Measurements from ENCODE around the gene PDS5A. TPM values are rescaled to one million over a fixed set of nuclear protein-coding genes. Genes with fewer than 3 reads are reported as not detected.
"Not testable (repeated sequence)": the region's sequence is repeated elsewhere in the genome, so short reads cannot be mapped to it uniquely, and the experiment has no call there.

PDS5A gene
- total RNA-seq, 1 experiment from 2014 or later: 51.1 TPM

- peak; percentile 85 for DNase-seq (ENCODE audit: low read depth)
Observed at GRCh38 chr4:39970671-39971640, 6.8 kb downstream of the PDS5A start.

DNA sequence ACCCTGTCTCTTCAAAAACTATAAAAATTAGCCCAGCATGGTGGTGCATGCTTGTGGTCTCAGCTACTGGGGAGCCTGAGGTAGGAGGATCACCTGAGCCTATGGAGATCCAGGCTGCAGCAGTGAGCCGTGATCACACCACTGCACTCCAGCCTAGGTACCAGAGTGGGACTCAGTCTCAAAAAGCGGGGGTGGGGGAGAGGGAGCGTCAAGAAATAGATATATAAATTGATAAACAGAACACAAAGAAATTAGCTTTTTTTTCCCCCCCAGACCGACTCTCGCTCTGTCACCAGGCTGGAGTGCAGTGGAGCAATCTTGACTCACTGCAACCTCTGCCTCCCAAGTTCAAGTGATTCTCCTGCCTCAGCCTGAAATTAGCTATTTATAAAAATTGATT is 14.1 kb downstream of the PDS5A start:
- DNase-seq (ENCODE audit: low read depth): no peak

DNA sequence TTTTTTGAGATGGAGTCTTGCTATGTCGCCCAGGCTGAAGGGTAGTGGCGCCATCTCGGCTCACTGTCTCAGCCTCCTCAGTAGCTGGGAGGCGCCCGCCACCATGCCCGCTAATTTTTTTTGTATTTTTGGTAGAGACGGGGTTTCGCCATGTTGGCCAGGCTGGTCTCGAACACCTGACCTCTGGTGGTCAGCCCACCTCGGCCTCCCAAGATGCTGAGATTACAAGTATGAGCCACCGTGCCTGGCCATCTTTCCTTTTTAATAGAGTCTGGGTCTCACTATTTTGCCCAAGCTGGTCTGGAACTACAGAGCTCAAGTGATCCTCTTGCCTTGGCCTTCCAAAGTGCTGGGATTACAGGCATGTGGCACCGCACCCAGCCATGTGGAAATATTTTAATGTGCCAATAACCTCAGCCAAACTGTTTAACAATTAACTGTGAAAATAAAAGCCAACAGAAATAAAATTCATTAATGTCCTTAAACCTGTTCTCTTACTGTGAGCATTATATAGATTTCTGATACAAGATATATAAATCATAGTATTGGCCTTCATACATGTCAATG is 16.3 kb downstream of the PDS5A start:
- DNase-seq (ENCODE audit: low read depth): no peak

DNA sequence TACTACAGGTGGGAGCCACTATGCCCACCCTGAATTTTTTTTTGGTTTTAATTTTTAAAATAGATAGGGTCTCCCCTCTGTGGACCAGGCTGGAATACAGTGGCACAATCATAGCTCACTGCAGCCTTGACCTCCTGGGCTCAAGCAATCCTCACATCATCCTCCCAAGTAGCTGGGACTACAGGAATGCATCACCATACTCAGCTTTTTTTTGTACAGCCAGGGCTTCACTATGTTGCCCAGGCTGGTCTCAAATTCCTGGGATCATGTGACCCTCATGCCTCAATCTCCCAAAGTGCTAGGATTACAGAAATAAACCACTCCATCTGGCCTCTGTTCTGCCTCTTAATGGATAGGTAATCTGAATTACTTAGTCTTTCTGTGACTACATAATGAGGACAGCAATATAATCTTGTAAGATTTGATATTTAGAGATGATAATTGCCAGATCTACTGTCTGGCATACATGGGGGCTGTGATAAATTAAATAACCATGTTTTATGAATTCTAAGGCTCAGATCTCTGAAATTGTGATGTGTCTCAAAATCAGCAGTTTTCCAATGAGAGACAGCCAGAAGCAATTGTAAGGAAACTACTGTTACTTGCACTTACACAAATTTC is 26.7 kb downstream of the PDS5A start:
- no peak for DNase-seq (ENCODE audit: low read depth)

DNA sequence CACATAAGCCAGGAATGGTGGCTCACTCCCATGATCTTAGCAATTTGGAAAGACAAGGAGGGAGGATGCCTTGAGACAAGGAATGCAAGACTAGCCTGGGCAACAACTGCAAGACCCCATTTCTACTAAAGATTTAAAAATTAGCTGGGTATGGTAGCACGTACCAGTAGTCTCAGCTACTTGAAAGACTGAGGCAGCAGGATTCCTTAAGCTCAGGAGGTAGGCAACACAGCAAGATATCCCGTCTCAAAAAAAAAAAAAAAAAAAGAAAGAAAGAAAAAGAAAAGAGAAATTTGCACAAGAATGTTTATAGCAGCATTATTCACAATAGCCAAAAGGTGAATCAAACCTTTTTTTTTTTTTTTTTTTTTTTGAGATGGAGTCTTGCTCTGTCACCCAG is 29.7 kb downstream of the PDS5A start:
- DNase-seq (ENCODE audit: low read depth): no peak

GRCh38 chr4:39947417-39947816 is 30.3 kb downstream of the PDS5A start:
- DNase-seq (ENCODE audit: low read depth): no peak

DNA sequence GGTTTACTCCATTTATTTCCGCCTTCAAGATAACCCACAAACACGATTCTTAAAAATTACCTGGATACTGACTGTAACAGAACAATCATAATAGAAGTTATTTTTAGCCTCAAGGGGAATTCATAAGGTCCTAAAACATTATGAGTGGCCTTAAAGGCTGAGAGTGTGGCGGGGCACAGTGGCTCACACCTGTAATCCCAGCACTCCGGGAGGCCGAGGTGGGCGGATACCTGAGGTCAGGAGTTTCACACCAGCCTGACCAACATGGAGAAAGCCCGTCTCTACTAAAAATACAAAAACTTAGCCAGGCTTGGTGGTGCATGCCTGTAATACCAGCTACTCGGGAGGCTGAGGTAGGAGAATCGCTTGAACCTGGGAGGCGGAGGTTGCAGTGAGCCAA is 33.5 kb downstream of the PDS5A start:
- DNase-seq (ENCODE audit: low read depth): not testable (repeated sequence)

DNA sequence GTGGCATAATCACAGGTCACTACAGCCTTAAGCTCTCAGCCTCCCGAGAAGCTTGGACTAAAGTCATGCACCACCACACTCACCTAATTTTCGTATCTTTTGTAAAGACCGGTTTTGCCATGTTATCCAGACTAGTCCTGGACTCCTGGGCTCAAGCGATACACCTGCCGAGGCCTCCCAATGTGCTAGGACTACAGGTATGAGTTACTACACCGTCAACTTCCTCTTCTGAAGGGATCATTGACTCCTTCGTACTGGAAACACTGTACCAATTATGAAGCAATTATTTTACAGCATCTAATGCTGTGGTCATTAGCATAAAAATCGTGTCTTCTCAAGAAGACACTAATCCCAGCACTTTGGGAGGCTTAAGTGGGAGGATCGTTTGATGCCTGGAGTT is 35.2 kb downstream of the PDS5A start:
- no peak for DNase-seq (ENCODE audit: low read depth)

DNA sequence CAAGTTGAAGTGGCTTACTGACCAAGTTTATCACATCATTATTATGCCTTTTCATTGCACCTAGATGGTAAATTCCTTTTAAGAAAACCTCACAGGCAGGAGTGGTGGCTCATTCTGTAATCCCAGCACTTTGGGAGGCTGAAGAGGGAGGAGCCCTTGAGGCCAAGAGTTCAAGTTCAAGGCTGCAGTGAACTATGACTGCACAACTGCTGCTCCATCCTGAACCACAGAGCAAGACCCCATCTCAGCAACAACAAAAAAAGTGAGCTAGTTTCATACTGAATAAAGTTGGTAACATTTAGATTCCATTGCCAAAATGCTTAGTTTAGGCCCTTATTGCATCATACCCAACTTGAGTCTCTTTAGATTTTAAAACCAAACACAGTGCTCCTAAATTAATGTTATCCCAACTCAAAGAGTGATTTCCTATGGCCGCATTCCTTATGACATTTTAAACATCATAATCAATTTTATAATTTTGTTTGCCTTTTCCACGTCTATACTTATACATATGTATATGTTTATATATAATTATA is 36.0 kb downstream of the PDS5A start:
- no peak for DNase-seq (ENCODE audit: low read depth)

DNA sequence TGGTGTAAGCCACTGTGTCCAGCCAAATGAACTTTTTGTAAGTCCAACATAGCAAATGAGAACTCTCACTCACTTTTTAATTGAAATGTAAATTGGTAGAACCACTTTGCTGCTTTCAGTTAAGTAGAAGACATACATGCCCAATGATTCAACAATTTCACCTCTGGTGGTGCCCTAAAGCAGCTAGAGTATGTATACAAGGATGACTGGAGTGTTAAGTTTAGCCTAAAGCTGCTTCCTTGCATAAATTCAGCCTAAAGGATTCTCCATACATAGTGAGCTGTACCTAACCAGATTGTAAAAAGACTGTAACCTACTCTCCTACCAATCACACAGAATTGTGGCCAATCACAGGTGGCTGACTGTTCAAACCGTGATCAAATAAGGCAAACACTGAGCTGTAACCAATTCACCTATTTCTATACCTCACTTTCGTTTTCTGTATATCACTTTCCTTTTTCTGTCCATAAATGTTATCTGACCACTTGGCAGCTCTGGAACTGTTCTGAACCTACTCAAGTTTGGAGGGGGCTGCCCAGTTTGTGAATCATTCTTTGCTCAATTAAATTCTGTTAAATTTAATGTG is 39.9 kb downstream of the PDS5A start:
- no peak for DNase-seq (ENCODE audit: low read depth)

DNA sequence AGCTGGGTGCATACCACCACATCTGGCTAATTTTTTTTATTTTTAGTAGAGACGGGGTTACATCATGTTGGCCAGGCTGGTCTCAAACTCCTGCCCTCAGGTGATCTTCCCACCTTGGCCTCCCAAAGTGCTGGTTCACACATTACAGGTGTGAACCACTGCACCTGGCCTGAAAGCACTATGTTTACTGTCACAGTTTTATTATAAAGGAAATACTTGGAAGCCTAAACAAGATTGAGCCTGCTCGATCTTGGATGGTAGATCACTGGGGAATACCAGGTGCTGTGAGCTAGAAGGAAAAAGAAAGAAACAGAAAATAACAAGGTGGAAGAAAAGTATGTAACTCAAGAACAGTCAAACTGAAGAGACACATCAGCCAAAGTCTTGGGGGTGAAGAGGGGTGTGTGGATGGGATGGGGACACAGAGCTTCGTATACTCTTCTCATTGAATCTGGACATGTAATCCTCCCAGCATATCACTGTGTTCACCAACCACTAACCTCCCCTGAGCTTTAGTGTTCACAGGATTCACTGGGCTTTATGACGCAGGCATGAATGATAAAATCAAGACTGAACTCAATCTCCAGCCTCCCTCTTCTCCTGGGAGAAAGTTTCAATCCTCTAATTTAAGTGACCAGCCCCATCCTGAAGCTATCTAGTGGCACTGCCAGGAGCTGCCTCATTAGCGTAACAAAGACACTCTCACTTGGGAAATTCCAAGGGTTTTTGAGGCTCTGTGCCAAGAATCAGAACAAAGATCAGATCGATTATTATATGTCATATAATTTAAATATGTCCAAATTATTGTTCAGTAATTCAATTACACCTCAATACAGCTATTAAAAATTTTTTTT is 40.9 kb downstream of the PDS5A start:
- DNase-seq (ENCODE audit: low read depth): no peak

- DNase-seq (ENCODE audit: low read depth): peak; percentile 48
Observed at GRCh38 chr4:39933671-39934590, 43.8 kb downstream of the PDS5A start.

GRCh38 chr4:39932776-39933402 is 44.8 kb downstream of the PDS5A start:
- DNase-seq (ENCODE audit: low read depth): peak; percentile 28

DNA sequence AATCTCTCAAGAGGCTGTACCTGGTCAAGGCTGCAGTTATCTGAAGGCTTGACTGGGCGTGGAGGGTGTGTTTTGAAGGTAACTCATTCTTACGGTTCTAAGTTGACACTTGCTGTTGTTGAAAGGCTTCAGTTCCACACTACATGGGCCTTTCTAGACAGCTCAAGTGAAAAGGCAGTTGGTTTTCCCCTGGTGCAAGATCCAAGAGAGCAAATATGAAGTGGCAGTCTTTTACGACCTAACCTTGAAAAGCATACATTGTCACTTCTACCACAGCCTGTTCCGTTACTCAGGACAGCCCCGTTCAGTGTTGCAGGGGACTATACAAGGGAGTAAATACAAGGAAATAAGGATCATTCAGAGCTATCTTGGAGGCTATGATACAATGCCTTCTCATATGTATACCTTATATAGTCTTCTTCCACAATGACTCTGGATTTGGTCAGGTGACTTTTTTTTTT is 46.2 kb downstream of the PDS5A start:
- DNase-seq (ENCODE audit: low read depth): no peak

GRCh38 chr4:39928538-39928937 is 49.2 kb downstream of the PDS5A start:
- no peak for DNase-seq (ENCODE audit: low read depth)

DNA sequence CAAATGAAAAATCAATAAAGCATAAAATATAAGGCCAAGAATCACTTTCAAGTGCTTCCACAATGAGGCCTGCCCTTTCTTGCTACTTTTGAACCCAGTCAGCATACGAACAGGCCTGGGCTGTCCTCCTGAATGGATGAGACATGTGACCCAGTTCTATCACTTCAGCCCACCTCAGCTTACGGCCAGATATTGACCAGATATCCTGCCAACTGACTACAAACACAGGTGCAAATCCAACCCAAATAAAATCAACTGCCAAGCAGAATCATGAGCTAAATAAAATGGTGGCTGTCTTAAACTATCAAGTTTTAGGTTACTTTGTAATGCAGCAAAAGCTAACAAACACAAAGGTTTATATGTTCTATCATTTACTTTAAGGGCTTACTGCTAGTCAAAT is 53.7 kb downstream of the PDS5A start:
- DNase-seq (ENCODE audit: low read depth): no peak

GRCh38 chr4:39922399-39922798 is 55.3 kb downstream of the PDS5A start:
- no peak for DNase-seq (ENCODE audit: low read depth)

DNA sequence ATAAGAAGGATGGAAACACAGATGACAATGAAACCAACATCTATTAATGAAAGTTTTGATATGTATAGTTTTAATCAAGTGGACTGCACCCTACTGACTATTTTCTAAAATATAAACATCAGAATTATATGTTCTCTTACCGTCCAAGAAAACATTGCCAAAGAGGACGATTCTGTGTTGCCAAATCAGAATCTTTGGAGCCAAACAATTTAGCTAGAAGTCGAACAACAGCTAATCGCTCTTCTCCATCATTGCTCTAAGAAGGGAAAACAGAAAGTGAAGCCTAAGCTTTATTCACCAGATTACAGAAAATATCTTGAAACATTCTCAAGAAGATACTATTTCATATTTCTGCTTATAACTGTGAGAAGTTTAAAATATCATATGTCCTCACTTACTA is 64.2 kb downstream of the PDS5A start:
- no peak for DNase-seq (ENCODE audit: low read depth)

DNA sequence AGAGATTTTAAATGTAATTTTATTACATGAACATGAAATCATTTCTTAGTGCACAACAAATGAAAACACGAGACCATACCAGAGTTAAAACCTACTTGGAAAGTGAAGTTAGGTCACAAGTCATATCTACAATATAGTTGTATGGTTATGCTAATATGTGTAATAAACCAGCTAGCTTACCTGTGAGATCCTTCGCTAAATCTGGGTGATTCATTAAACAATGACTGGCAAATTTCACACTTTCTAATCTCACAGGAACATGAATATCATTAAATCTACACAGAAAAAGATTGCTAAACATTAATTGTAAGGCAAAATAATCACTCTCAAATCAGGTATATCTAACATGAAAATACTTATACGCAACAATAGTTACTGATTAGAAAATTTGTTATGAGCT is 67.6 kb downstream of the PDS5A start:
- DNase-seq (ENCODE audit: low read depth): no peak

DNA sequence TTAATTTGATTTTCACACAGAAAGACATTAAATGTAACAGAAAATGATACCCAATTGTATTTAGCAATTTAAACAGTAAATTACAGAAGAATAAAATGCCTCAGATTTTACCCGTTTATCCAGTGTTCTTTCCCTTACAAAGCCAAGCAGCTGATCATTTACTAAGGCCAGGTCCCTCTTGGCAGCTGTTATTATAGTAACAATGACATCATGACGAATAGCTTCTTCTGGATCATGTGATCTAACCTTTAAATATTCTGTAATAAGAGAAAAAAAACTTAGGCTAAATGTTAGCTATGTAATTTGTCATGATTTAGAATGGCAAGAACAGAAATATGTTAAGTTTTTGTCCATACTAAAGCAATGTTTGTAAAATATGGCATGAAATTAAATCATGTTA is 69.4 kb downstream of the PDS5A start:
- DNase-seq (ENCODE audit: low read depth): peak; percentile 12

All from M059J (cell line).